BLaER1 (cell line): ENCODE data around the gene ESRRA.
"Not testable (repeated sequence)": the region's sequence is repeated elsewhere in the genome, so short reads cannot be mapped to it uniquely, and the experiment has no call there.

Experiments used
- H3K27ac ChIP-seq: shearing (Covaris generic); formaldehyde crosslinking; 2 replicates; pipeline ENCODE4 v1.8.1; 2022
- H3K27me3 ChIP-seq: shearing (Covaris generic); formaldehyde crosslinking; 2 replicates; pipeline ENCODE4 v1.8.1; 2022
- H3K36me3 ChIP-seq: shearing (Covaris generic); formaldehyde crosslinking; 2 replicates; pipeline ENCODE4 v1.8.1; 2022
- H3K4me1 ChIP-seq: shearing (Covaris generic); formaldehyde crosslinking; 2 replicates; pipeline ENCODE4 v1.8.1; 2022
- H3K4me2 ChIP-seq: shearing (Covaris generic); formaldehyde crosslinking; 2 replicates; pipeline ENCODE4 v1.8.1; 2022
- H3K4me3 ChIP-seq: shearing (Covaris generic); formaldehyde crosslinking; 2 replicates; pipeline ENCODE4 v1.8.1; 2022
- H3K9ac ChIP-seq: shearing (Covaris generic); formaldehyde crosslinking; 2 replicates; pipeline ENCODE4 v1.8.1; 2022
- H3K9me3 ChIP-seq: shearing (Covaris generic); formaldehyde crosslinking; 2 replicates; pipeline ENCODE4 v1.8.1; 2022
- H4K20me1 ChIP-seq: shearing (Covaris generic); formaldehyde crosslinking; 2 replicates; pipeline ENCODE4 v1.8.1; 2022
- Cebpa-rat ChIP-seq: shearing (Covaris generic); IDR thresholded peaks from 2 replicates; pipeline ENCODE4 v1.8.1; 2022

Gene ESRRA

GRCh38 chr11:64312947-64313346 is 7.6 kb downstream of the ESRRA start:
- Histone ChIP-seq H3K4me1 (peaks cover 21% of the 10 kb centered on the region), H3K27me3 (no peaks in the 10 kb centered on the region), H3K9ac (peak overlapping the region; percentile 45), H3K4me3 (no peak overlapping the region), H4K20me1 (peaks cover 49% of the 10 kb centered on the region), H3K9me3 (no peaks in the 10 kb centered on the region), H3K4me2 (no peak overlapping the region), H3K27ac (peak overlapping the region; percentile 44; the same call in 1 of the 2 replicates), H3K36me3 (peaks cover 54% of the 10 kb centered on the region)
- TF ChIP-seq Cebpa-rat: no peak

- Histone ChIP-seq H4K20me1 (peaks cover 49% of the 10 kb centered on the region), H3K4me2 (no peak overlapping the region), H3K9me3 (no peaks in the 10 kb centered on the region), H3K4me1 (peaks cover 20% of the 10 kb centered on the region), H3K27ac (no peak overlapping the region), H3K4me3 (no peak overlapping the region), H3K36me3 (peaks cover 51% of the 10 kb centered on the region), H3K9ac (peak overlapping the region; percentile 45; the same call in 1 of the 2 replicates), H3K27me3 (no peaks in the 10 kb centered on the region)
- no peak for TF ChIP-seq Cebpa-rat
Observed at GRCh38 chr11:64313491-64314145, 8.3 kb downstream of the ESRRA start.

- no peaks in the 10 kb centered on the region for H3K27me3 ChIP-seq
- H3K27ac ChIP-seq: no peak overlapping the region
Observed at GRCh38 chr11:64314146-64314804, 9.0 kb downstream of the ESRRA start.

DNA sequence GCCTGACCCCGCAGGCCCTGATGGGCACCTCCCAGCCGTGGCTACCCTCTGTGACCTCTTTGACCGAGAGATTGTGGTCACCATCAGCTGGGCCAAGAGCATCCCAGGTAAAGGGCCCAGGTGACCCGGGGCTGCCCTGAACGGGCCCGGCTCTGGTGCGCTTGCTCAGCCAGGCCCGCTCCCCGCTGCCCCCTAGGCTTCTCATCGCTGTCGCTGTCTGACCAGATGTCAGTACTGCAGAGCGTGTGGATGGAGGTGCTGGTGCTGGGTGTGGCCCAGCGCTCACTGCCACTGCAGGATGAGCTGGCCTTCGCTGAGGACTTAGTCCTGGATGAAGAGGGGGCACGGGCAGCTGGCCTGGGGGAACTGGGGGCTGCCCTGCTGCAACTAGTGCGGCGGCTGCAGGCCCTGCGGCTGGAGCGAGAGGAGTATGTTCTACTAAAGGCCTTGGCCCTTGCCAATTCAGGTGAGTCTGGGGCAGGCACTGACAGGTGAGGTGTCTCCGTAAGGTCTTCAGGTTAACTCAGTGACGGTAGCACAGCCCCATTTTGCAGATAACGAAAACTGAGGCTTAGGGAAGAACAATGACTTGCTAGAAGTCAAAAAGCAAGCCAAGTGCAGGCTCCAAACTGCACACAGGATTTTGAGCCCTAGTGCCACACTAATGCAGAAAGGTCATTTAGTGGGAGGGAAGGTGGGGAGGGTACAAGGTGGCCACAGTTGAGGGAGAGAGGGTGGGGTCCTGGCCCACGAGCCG is 9.7 kb downstream of the ESRRA start:
- H3K4me1 ChIP-seq: peaks cover 33% of the 10 kb centered on the region
- H3K9me3 ChIP-seq: no peaks in the 10 kb centered on the region
- H3K27me3 ChIP-seq: no peaks in the 10 kb centered on the region
- peaks cover 51% of the 10 kb centered on the region for H3K36me3 ChIP-seq
- no peak overlapping the region for H3K27ac ChIP-seq
- H4K20me1 ChIP-seq: peaks cover 49% of the 10 kb centered on the region
- no peak overlapping the region for H3K9ac ChIP-seq
- no peak overlapping the region for H3K4me3 ChIP-seq
- H3K4me2 ChIP-seq: no peak overlapping the region
- TF ChIP-seq Cebpa-rat: no peak

More at GRCh38 chr11:64314146-64314804, 9.0 kb downstream of the ESRRA start:
- Histone ChIP-seq H3K9me3 (no peaks in the 10 kb centered on the region), H3K4me2 (no peak overlapping the region), H3K9ac (peak overlapping the region; percentile 15; the same call in 1 of the 2 replicates), H3K4me1 (peaks cover 26% of the 10 kb centered on the region), H3K4me3 (no peak overlapping the region), H3K36me3 (peaks cover 51% of the 10 kb centered on the region), H4K20me1 (peaks cover 49% of the 10 kb centered on the region)
- no peak for TF ChIP-seq Cebpa-rat

DNA sequence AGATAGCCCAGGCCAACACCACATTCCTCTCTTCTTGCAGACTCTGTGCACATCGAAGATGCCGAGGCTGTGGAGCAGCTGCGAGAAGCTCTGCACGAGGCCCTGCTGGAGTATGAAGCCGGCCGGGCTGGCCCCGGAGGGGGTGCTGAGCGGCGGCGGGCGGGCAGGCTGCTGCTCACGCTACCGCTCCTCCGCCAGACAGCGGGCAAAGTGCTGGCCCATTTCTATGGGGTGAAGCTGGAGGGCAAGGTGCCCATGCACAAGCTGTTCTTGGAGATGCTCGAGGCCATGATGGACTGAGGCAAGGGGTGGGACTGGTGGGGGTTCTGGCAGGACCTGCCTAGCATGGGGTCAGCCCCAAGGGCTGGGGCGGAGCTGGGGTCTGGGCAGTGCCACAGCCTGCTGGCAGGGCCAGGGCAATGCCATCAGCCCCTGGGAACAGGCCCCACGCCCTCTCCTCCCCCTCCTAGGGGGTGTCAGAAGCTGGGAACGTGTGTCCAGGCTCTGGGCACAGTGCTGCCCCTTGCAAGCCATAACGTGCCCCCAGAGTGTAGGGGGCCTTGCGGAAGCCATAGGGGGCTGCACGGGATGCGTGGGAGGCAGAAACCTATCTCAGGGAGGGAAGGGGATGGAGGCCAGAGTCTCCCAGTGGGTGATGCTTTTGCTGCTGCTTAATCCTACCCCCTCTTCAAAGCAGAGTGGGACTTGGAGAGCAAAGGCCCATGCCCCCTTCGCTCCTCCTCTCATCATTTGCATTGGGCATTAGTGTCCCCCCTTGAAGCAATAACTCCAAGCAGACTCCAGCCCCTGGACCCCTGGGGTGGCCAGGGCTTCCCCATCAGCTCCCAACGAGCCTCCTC is 10.6 kb downstream of the ESRRA start:
- H4K20me1 ChIP-seq: peaks cover 40% of the 10 kb centered on the region
- peaks cover 29% of the 10 kb centered on the region for H3K4me1 ChIP-seq
- 0 out of 2 replicates have a peak overlapping the region, but pooled peaks have one; percentile 95 for H3K27ac ChIP-seq
- H3K4me3 ChIP-seq: peak overlapping the region; percentile 95
- H3K36me3 ChIP-seq: peaks cover 55% of the 10 kb centered on the region
- not testable (repeated sequence) for H3K27me3 ChIP-seq, H3K9me3 ChIP-seq
- peak overlapping the region; percentile 84 for H3K9ac ChIP-seq
- peak overlapping the region; percentile 97 for H3K4me2 ChIP-seq

DNA sequence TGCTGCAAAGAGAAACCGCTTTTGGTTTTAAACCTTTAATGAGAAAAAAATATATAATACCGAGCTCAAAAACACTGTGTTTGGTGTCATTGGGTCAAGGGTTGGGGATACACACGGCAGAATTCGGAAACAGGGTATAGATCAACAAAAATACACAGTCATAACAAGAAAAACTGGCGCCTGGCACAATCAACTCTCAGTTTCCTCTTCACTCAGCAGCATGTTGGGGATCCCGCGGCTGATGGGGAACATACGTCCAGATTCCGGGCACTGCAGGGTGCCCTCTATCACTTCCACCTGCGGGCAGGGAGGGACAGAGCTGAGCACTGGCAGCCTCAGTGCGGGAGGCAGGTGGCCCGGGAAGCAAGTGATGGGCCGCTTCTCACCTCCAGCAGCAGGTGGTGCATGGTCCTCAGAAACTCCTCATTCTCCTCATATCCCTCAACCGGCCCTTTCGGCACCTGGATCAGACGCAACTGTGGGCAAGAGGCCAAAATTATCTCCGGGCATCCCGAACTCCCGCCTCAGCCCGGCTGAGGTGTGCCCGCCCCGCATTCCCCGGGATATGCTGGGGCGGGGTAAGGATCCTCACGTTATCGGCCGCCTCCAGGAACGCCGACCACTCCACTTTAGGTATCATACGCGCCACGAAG is 11.5 kb downstream of the ESRRA start:
- TF ChIP-seq Cebpa-rat: no peak
- Histone ChIP-seq H3K27ac (peak overlapping the region; percentile 95), H3K9ac (peak overlapping the region; percentile 84), H3K4me1 (peaks cover 25% of the 10 kb centered on the region), H3K27me3 (no peaks in the 10 kb centered on the region), H4K20me1 (peaks cover 36% of the 10 kb centered on the region), H3K4me3 (peak overlapping the region; percentile 95), H3K4me2 (peak overlapping the region; percentile 97), H3K9me3 (no peaks in the 10 kb centered on the region), H3K36me3 (peaks cover 62% of the 10 kb centered on the region)

DNA sequence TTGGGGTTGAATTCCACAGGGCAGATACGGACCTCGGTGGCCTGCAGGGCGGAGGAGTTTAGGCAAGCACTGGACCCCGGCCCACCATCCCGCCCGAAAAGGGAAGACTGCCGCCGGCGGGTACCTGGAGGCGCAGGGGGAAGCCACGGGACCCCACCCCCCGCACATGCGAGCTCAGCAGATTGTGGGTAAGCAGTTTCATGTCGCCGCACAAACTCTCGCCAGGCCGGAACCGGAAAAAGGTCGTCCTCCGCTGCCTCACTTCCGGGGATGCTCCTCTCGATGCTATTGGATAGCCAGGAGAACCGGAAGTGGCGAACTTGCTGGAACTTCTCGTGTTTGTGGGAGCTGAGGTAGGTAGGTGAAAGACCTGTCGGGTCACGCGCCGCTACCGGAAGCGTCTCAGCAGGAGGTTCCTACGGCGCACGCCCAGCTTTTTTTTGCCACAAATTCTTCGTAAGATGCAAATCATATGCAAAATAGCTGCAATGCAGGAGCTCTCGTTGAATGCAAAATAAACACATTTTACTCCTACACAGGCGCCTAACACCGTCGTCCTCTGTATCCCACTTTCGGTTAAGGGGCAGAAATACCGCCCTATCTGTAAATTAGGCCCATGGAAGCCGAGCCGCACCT is 12.1 kb downstream of the ESRRA start, which contains the start of gene TRMT112:
Gene TRMT112 (minus strand): TSS at position 235 of the 636 bp plus-strand sequence. CDS start 33 bp downstream, at position 202.
- Histone ChIP-seq H3K4me1 (peaks cover 29% of the 10 kb centered on the region), H3K27ac (peak within 1 kb of the TSS; percentile 95), H3K36me3 (peaks cover 65% of the 10 kb centered on the region)

DNA sequence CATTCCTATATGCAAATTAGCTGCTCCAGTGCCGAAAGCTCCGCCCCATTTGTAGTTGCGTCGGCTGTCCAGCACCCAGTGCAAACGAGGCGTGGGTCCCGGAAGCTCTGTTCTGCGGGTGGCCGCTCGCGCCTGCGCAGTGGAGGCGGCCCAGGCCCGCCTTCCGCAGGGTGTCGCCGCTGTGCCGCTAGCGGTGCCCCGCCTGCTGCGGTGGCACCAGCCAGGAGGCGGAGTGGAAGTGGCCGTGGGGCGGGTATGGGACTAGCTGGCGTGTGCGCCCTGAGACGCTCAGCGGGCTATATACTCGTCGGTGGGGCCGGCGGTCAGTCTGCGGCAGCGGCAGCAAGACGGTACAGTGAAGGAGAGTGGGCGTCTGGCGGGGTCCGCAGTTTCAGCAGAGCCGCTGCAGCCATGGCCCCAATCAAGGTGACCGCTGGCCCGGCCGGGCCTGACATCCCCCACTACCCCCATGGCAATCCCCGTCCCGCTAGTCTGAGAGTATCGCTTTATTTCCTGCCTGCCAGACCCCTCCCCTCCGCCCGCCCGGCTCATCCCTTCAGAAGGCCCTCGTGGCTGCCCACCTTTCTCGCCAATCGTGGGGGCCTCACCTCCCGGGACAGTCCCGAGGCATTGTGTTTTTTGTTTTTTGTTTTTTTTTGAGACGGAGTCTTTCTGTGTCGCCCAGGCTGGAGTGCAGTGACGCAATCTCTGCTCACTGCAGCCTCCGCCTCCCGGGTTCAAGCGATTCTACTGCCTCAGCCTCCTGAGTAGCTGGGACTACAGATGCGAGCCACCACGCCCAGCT is 12.8 kb downstream of the ESRRA start, which contains the start of gene PRDX5:
Gene PRDX5 (plus strand): TSS at position 161 of the 805 bp plus-strand sequence. CDS start 95 bp downstream, at position 256.
- TF ChIP-seq Cebpa-rat: peak; percentile 75
- Histone ChIP-seq H3K9ac (peak within 1 kb of the TSS; percentile 84), H4K20me1 (peaks cover 27% of the 10 kb centered on the region; the same call in 1 of the 2 replicates), H3K27me3 (no peaks in the 10 kb centered on the region), H3K9me3 (no peaks in the 10 kb centered on the region), H3K4me3 (peak within 1 kb of the TSS; percentile 95), H3K27ac (peak within 1 kb of the TSS; percentile 95), H3K4me1 (peaks cover 36% of the 10 kb centered on the region), H3K4me2 (peak within 1 kb of the TSS; percentile 97), H3K36me3 (peaks cover 65% of the 10 kb centered on the region)

More for the DNA sequence above, 12.1 kb downstream of the ESRRA start, which contains the start of gene TRMT112:
- Histone ChIP-seq H3K27me3 (no peaks in the 10 kb centered on the region), H3K9ac (peak within 1 kb of the TSS; percentile 84), H3K9me3 (no peaks in the 10 kb centered on the region), H3K4me3 (peak within 1 kb of the TSS; percentile 95), H4K20me1 (peaks cover 34% of the 10 kb centered on the region), H3K4me2 (peak within 1 kb of the TSS; percentile 97)
- no peak for TF ChIP-seq Cebpa-rat
